Stimulated activated CD4-positive, alpha-beta T cell treated with anti-CD3 and anti-CD28 coated beads, Interleukin-12 subunit alpha, Interleukin-12 subunit beta, amount 100 ng/mL, for 48 hours (primary cell): ENCODE measurements around the gene TMEM260.
"Not testable (repeated sequence)": the region's sequence is repeated elsewhere in the genome, so short reads cannot be mapped to it uniquely, and the experiment has no call there.

Source experiments
- DNase-seq, 3 donors: peaks; one replicate each; pipeline ENCODE4 v3.0.0-alpha.2; 2020; ENCODE audit warnings: low read depth in 2 of 3, low spot score in 1 of 3

Gene TMEM260

GRCh38 chr14:56667290-56667689 lies 87.7 kb downstream of the TMEM260 start:
- DNase-seq: not testable (repeated sequence)

- no peak for DNase-seq
Observed at GRCh38 chr14:56676042-56676441, 96.4 kb downstream of the TMEM260 start.

DNA sequence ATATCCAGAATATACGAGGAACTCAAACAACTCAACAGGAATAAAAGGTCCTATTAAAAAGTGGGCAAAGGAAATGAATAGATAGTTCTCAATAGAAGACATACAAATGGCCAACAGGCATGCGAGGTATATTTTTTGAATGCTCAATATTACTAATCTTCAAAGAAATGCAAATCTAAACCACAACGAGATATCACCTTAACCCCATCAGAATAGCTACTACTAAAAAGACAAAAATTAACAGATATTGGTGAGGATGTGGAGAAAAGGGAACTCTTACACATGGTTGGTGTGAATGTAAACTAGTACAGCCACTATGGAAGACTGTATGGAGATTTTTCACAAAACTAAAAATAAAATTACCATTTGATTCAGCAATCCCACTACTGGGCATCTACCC lies 99.2 kb downstream of the TMEM260 start:
- no peak for DNase-seq

GRCh38 chr14:56686416-56686815 lies 106.8 kb downstream of the TMEM260 start:
- no peak for DNase-seq

- DNase-seq: no peak
Observed at GRCh38 chr14:56687123-56687522, 107.5 kb downstream of the TMEM260 start.

- DNase-seq: no peak
Observed at GRCh38 chr14:56694609-56695008, 115.0 kb downstream of the TMEM260 start.

DNA sequence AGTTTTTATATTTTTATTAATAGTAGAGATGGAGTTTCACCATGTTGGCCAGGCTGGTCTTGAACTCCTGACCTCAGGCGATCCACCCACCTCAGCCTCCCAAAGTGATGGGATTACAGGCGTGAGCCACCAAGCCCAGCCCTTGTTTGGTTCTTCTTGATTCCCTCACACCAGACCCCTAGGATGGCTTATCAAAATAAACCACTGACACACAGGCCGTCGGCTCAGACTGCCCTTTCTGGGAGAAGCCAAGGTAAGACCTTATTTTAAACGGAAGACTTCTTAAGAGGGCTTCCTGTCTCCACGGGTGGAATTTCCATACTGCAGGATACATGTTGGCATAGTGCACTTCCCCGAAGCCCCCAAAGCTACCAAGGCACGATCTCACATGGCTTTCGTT lies 115.6 kb downstream of the TMEM260 start:
- DNase-seq: not testable (repeated sequence)
